H1 (cell line): ENCODE measurements around the gene ASMT. TPM values are rescaled to one million over a fixed set of nuclear protein-coding genes. Genes with fewer than 3 reads are reported as not detected.
A peak's percentile ranks its signal among the peaks of the same experiment; 100 is the strongest.

Source experiments
- CTCF ChIA-PET: fragments of 300-600 bp; sonication (Branson Sonifier 250); formaldehyde crosslinking; loops from one replicate; lab custom pipeline; 2021; ENCODE audit not compliant: partially characterized antibody; lab: Charles Lee
- POLR2A ChIA-PET: fragments of 300-600 bp; sonication (Branson Sonifier 250); formaldehyde crosslinking; loops from one replicate; lab custom pipeline; 2021; ENCODE audit warnings: inconsistent platforms; ENCODE audit not compliant: partially characterized antibody; lab: Charles Lee
- DNase-seq, 2 experiments: peaks; one replicate each; pipeline versions ENCODE4 v3.0.0 to v3.0.0-alpha.2; 2010 to 2022; ENCODE audit warnings: low spot score in 2 of 2, low read depth in 1 of 2, mixed read lengths in 1 of 2
- FAIRE-seq: peaks from 2 replicates; lab custom pipeline; 2011; peaks lifted over from hg19 to GRCh38; lab: Jason Lieb, UNC
- H2AFZ ChIP-seq: 2 replicates; pipeline ENCODE4 v1.8.1; 2012; ENCODE audit warnings: low read length, inconsistent platforms
- H2AK5ac ChIP-seq: 2 replicates; pipeline ENCODE4 v1.6.1; 2013; ENCODE audit warnings: low read depth, low read length
- H2BK120ac ChIP-seq: replicated peaks from 2 replicates; pipeline ENCODE3; 2013; ENCODE audit warnings: low read depth, low read length, inconsistent platforms
- H2BK12ac ChIP-seq: 2 replicates; pipeline ENCODE4 v1.6.1; 2013; ENCODE audit warnings: low read depth, low read length
- H2BK15ac ChIP-seq: 2 replicates; pipeline ENCODE4 v1.6.1; 2013; ENCODE audit warnings: low read length
- H2BK20ac ChIP-seq: 2 replicates; pipeline ENCODE4 v1.6.1; 2013; ENCODE audit warnings: low read length
- H2BK5ac ChIP-seq: 2 replicates; pipeline ENCODE4 v1.6.1; 2013; ENCODE audit warnings: low read depth, low read length
- H3K14ac ChIP-seq: 2 replicates; pipeline ENCODE4 v1.6.1; 2013; ENCODE audit warnings: inconsistent platforms; ENCODE audit not compliant: insufficient read length
- H3K18ac ChIP-seq: 2 replicates; pipeline ENCODE4 v1.6.1; 2013; ENCODE audit warnings: low read length; ENCODE audit errors: extremely low read depth
- H3K23ac ChIP-seq: 2 replicates; pipeline ENCODE4 v1.6.1; 2013; ENCODE audit warnings: inconsistent platforms; ENCODE audit not compliant: insufficient read length
- H3K23me2 ChIP-seq: 2 replicates; pipeline ENCODE4 v1.6.1; 2013; ENCODE audit warnings: low read depth, low read length
- H3K27ac ChIP-seq: 2 replicates; pipeline ENCODE4 v1.6.1; 2011; ENCODE audit warnings: low read depth, low read length, inconsistent platforms
- H3K27me3 ChIP-seq, 4 experiments: replicated peaks in 1 of 4; 1 replicate in 1 of 4; 2 replicates in 3 of 4; pipeline versions ENCODE4 v1.6.1 to v1.8.1; 2011 to 2013; ENCODE audit warnings: low read length in 3 of 4, mild to moderate bottlenecking in 3 of 4, inconsistent platforms in 2 of 4, mixed read lengths in 2 of 4, moderate library complexity in 1 of 4; ENCODE audit not compliant: control insufficient read depth in 3 of 4, insufficient read depth in 3 of 4; ENCODE audit errors: extremely low read depth in 1 of 4
- H3K36me3 ChIP-seq, 4 experiments: 2 replicates each; pipeline versions ENCODE4 v1.6.1 to v1.8.1; 2011 to 2013; ENCODE audit warnings: mild to moderate bottlenecking in 4 of 4, low read length in 3 of 4, moderate library complexity in 2 of 4, control low read depth in 1 of 4, inconsistent platforms in 1 of 4; ENCODE audit not compliant: insufficient read depth in 4 of 4, control insufficient read depth in 2 of 4
- H3K4ac ChIP-seq: replicated peaks from 2 replicates; pipeline ENCODE3; 2013; ENCODE audit warnings: low read length, low read depth, mixed read lengths, inconsistent platforms; ENCODE audit not compliant: insufficient read length
- H3K4me1 ChIP-seq, 4 experiments: replicated peaks in 1 of 4; 1 replicate in 1 of 4; 2 replicates in 3 of 4; pipeline versions ENCODE4 v1.6.1 to v1.8.1; 2011 to 2013; ENCODE audit warnings: low read length in 3 of 4, inconsistent platforms in 2 of 4, mixed read lengths in 1 of 4; ENCODE audit not compliant: insufficient read depth in 4 of 4, control insufficient read depth in 3 of 4
- H3K4me2 ChIP-seq, 2 experiments: 2 replicates each; pipeline versions ENCODE4 v1.6.1 to v1.8.1; 2011 to 2013; ENCODE audit warnings: low read depth in 2 of 2, low read length in 2 of 2, control low read depth in 1 of 2, inconsistent platforms in 1 of 2, mild to moderate bottlenecking in 1 of 2; ENCODE audit not compliant: insufficient read depth in 1 of 2
- H3K4me3 ChIP-seq, 4 experiments: fragments of 200-600, 300-600 bp in 1 of 4; sonication (generic), shearing (Covaris generic), sonication (Bioruptor Twin) in 1 of 4; 2 replicates each; pipeline versions ENCODE4 v1.5.1 to v1.8.1; 2011 to 2016; ENCODE audit warnings: low read length in 4 of 4, low read depth in 3 of 4, control low read depth in 2 of 4, inconsistent platforms in 2 of 4, mild to moderate bottlenecking in 2 of 4, mixed read lengths in 1 of 4, moderate library complexity in 1 of 4; ENCODE audit not compliant: insufficient read depth in 2 of 4; ENCODE audit errors: extremely low read depth in 1 of 4
- H3K56ac ChIP-seq: replicated peaks from 2 replicates; pipeline ENCODE3; 2013; ENCODE audit warnings: low read depth, mild to moderate bottlenecking, mixed read lengths, low read length, inconsistent platforms; ENCODE audit not compliant: insufficient read length
- H3K79me1 ChIP-seq: 2 replicates; pipeline ENCODE4 v1.6.1; 2013; ENCODE audit warnings: low read depth, low read length, control low read depth
- H3K79me2 ChIP-seq, 2 experiments: 2 replicates each; pipeline versions ENCODE4 v1.6.1 to v1.8.1; 2012 to 2013; ENCODE audit warnings: low read length in 2 of 2, mild to moderate bottlenecking in 2 of 2, inconsistent platforms in 1 of 2; ENCODE audit not compliant: insufficient read depth in 2 of 2, control insufficient read depth in 1 of 2
- H3K9ac ChIP-seq, 4 experiments: replicated peaks in 1 of 4; 1 replicate in 1 of 4; 2 replicates in 3 of 4; pipeline versions ENCODE4 v1.6.1 to v1.8.1; 2011 to 2013; ENCODE audit warnings: low read depth in 3 of 4, low read length in 3 of 4, control low read depth in 2 of 4, mild to moderate bottlenecking in 2 of 4, moderate library complexity in 2 of 4, inconsistent platforms in 1 of 4; ENCODE audit errors: extremely low read depth in 1 of 4
- H3K9me3 ChIP-seq, 2 experiments: 2 replicates each; pipeline versions ENCODE4 v1.6.1 to v1.8.1; 2012 to 2013; ENCODE audit warnings: mild to moderate bottlenecking in 2 of 2, moderate library complexity in 2 of 2, control low read depth in 1 of 2, inconsistent platforms in 1 of 2, low read depth in 1 of 2, low read length in 1 of 2, mixed read lengths in 1 of 2; ENCODE audit not compliant: insufficient read depth in 2 of 2
- H4K20me1 ChIP-seq, 2 experiments: replicated peaks in 1 of 2; 2 replicates each; pipeline versions ENCODE3 to v1.8.1; 2011 to 2013; ENCODE audit warnings: inconsistent platforms in 2 of 2, low read length in 2 of 2, mild to moderate bottlenecking in 1 of 2; ENCODE audit not compliant: insufficient read depth in 2 of 2, control insufficient read depth in 1 of 2
- H4K5ac ChIP-seq: 2 replicates; pipeline ENCODE4 v1.6.1; 2013; ENCODE audit warnings: low read length, low read depth, mixed read lengths, inconsistent platforms; ENCODE audit not compliant: insufficient read length
- H4K8ac ChIP-seq: 2 replicates; pipeline ENCODE4 v1.8.0; 2013; ENCODE audit warnings: mild to moderate bottlenecking, moderate library complexity, low read length, inconsistent platforms; ENCODE audit not compliant: insufficient read depth; ENCODE audit errors: extremely low read depth
- H4K91ac ChIP-seq: replicated peaks from 2 replicates; pipeline ENCODE3; 2013; ENCODE audit warnings: low read length, mixed read lengths, inconsistent platforms; ENCODE audit not compliant: insufficient read length
- BCL11A ChIP-seq, 2 experiments: IDR thresholded peaks; one replicate each; pipeline ENCODE4 v1.6.1; 2011; ENCODE audit warnings: low read depth in 2 of 2, low read length in 2 of 2, mild to moderate bottlenecking in 2 of 2
- CBX5 ChIP-seq: fragments of 300-800, 300-1000 bp; sonication (generic); IDR thresholded peaks from 2 replicates; pipeline ENCODE4 v1.7.1; 2016; ENCODE audit warnings: antibody characterized with exemption, low read length, low read depth
- HDAC6 ChIP-seq: IDR thresholded peaks from one replicate; pipeline ENCODE4 v1.7.1; 2012; ENCODE audit warnings: low read depth, mild to moderate bottlenecking, inconsistent platforms, low read length, moderate library complexity
- NANOG ChIP-seq: IDR thresholded peaks from 2 replicates; pipeline ENCODE4 v1.6.1; 2011; ENCODE audit warnings: low read length, low read depth, mild to moderate bottlenecking, inconsistent platforms; ENCODE audit not compliant: insufficient read depth, poor library complexity, severe bottlenecking
- POU5F1 ChIP-seq: IDR thresholded peaks from 2 replicates; pipeline ENCODE4 v1.6.1; 2011; ENCODE audit warnings: low read depth, mild to moderate bottlenecking, low read length, moderate library complexity
- RFX5 ChIP-seq: IDR thresholded peaks from 2 replicates; pipeline ENCODE4 v1.6.1; 2011; ENCODE audit warnings: low read depth, low read length, improper control_type of control experiment, borderline replicate concordance
- TAF1 ChIP-seq: IDR thresholded peaks from 2 replicates; pipeline ENCODE4 v1.6.1; 2011; ENCODE audit warnings: mild to moderate bottlenecking, low read depth, low read length
- YY1 ChIP-seq: IDR thresholded peaks from 2 replicates; pipeline ENCODE4 v1.6.1; 2011; ENCODE audit warnings: low read depth, mild to moderate bottlenecking, low read length
- WGBS, 2 experiments: shearing (Covaris generic) in 1 of 2; methylation state at CpG; one replicate each; pipeline versions ENCODE4 v1.1.6 to v1.1.7; 2013 to 2015; ENCODE audit warnings: low lambda C conversion rate in 2 of 2, mixed read lengths in 2 of 2, inconsistent platforms in 1 of 2, low coverage in 1 of 2, missing lambda C conversion rate in 1 of 2; ENCODE audit not compliant: insufficient replicate concordance in 2 of 2, insufficient coverage in 1 of 2, insufficient read length in 1 of 2; ENCODE audit errors: extremely low coverage in 1 of 2, missing lambda C conversion rate in 1 of 2; 5-methylcytosine and 5-hydroxymethylcytosine counted together
- polyA plus RNA-seq, 7 experiments: library from polyadenylated mRNA; depleted of rRNA in 3 of 7; stranded (reverse) in 5 of 7; unstranded in 2 of 7; fragments of >200 nt in 5 of 7; fragments of 200-250 nt in 2 of 7; gene quantifications; 1 replicate in 5 of 7; 2 replicates in 1 of 7; 4 replicates in 1 of 7; pipeline versions ENCODE4 v1.2.1 to v1.2.3, GENCODE V29; 2011 to 2013; ENCODE audit warnings: missing spikeins in 2 of 7, mixed read lengths in 2 of 7
- total RNA-seq: library from RNA; stranded (reverse); fragmentation: NEBNext Ultra II Directional; extraction: Animal tissue kit (Norgen Biotek cat#: 25700); gene quantifications from 2 replicates; pipeline ENCODE4 v1.2.1, GENCODE V29; 2021

Gene ASMT
- total and polyA plus RNA-seq, 2 of the 8 experiments (the other 6 are each of a cell fraction or from before 2014, with no cell fraction given), result 1.5 to 3.1 TPM

DNA sequence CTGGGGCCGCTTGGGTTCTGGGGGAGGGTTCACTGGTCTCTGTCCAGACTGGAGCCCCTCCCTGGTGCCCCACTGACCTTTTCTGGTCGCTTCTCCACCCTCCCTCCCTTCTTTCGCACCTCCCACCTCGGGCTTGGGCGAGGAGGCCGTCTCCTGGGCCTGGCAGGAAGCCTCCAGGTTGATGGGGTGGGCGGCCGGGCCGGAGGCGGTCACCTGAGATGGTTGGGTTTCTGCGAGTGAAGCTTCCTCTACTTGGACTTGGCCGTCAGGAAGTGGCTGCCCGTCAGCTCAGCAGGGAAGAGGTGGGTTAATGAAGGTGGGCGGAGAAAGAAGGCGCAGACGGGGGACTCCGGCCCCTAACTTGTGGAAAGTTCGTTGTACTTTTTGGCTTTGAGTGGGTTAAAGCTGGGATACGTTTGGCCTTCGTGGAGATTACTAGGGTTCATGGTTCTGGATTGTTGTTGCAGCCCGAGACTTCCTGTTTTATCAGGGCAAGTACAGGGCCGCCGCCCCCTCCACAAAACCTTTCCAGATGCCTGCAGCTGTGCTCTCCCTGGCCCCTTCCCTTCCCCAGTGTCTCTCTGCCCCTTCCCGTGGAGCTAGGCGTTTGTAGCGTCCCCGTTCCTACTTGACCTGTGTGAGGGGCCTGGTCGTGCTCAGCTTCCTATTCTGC lies 22.3 kb upstream of the ASMT start:
- H3K23ac ChIP-seq, result no peak overlapping the region
- H3K79me1 ChIP-seq, result peaks cover 17% of the 10 kb centered on the region
- H3K9ac ChIP-seq, result peak overlapping the region; percentile 15 to 95 (median 69)
- peak overlapping the region; percentile 79 to 93 for H3K4me2 ChIP-seq
- H3K4me1 ChIP-seq, result peaks cover 0 to 8% (median 6%) of the 10 kb centered on the region in 4 experiments; a peak in 5 of 7 replicates
- 31% methylated on average over 26 of the region's 28 CpGs; no CpG with 5 or more reads in 1 of the 2 experiments for WGBS, 2 experiments
- H2BK12ac ChIP-seq, result no peak overlapping the region
- no peak overlapping the region for H3K14ac ChIP-seq
- peaks cover 15 to 54% of the 10 kb centered on the region in 2 experiments; a peak in 3 of 4 replicates for H3K79me2 ChIP-seq
- H2BK20ac ChIP-seq, result no peak overlapping the region
- no peak overlapping the region for H3K27ac ChIP-seq
- ChIA-PET CTCF (no interaction called here), POLR2A (no interaction called here)
- peak overlapping the region; percentile 69 for H3K56ac ChIP-seq
- no peak for FAIRE-seq
- H2BK120ac ChIP-seq, result no peak overlapping the region
- peaks cover 15 to 41% (median 29%) of the 10 kb centered on the region in 4 experiments for H3K36me3 ChIP-seq
- no peaks in the 10 kb centered on the region for H3K9me3 ChIP-seq
- peak overlapping the region; percentile 28; the same call in 1 of the 2 replicates for H4K8ac ChIP-seq
- no peak for TF ChIP-seq RFX5
- TF ChIP-seq TAF1, result no peak
- TF ChIP-seq CBX5, result no peak
- no peak for TF ChIP-seq HDAC6
- TF ChIP-seq POU5F1, result no peak
- no peak for TF ChIP-seq BCL11A (IDR thresholded peaks at IDR 0.05; ENCODE audit: low read depth in 2 of 2, low read length in 2 of 2)
- TF ChIP-seq YY1, result no peak
- no peak for TF ChIP-seq NANOG
- no peak overlapping the region for H3K4ac ChIP-seq
- 0 out of 2 replicates have a peak overlapping the region, but pooled peaks have one; percentile 26 for H2BK5ac ChIP-seq
- H3K23me2 ChIP-seq, result peaks cover 5% of the 10 kb centered on the region; the same call in 1 of the 2 replicates
- H4K5ac ChIP-seq, result no peak overlapping the region
- no peak overlapping the region for H4K91ac ChIP-seq
- no peak overlapping the region for H3K18ac ChIP-seq
- no peaks in the 10 kb centered on the region for H3K27me3 ChIP-seq
- peak overlapping the region; percentile 81 to 98 (median 88) for H3K4me3 ChIP-seq
- H2BK15ac ChIP-seq, result no peak overlapping the region
- no peak for DNase-seq
- no peak overlapping the region for H2AK5ac ChIP-seq
- peaks cover 3 to 36% of the 10 kb centered on the region in 2 experiments for H4K20me1 ChIP-seq
- H2AFZ ChIP-seq, result no peak overlapping the region
